Motor neuron (in vitro differentiated cells): ENCODE measurements around the gene FARS2. TPM values are rescaled to one million over a fixed set of nuclear protein-coding genes. Genes with fewer than 3 reads are reported as not detected.
"Not testable (repeated sequence)": the region's sequence is repeated elsewhere in the genome, so short reads cannot be mapped to it uniquely, and the experiment has no call there.

Experiments
- ATAC-seq, 8 experiments: fragments of 200-7000 bp; cut with Tn5 transposase; replicated peaks in 6 of 8; 2 replicates each; pipeline ENCODE4 v1.8.0; 2021; ENCODE audit warnings: mild to moderate bottlenecking in 8 of 8, moderate library complexity in 8 of 8
- H3K27ac ChIP-seq, 2 donors: fragments of 250-450 bp; sonication (Bioruptor Pico); 2 replicates each; pipeline ENCODE4 v1.9.0; 2021; ENCODE audit warnings: antibody characterized with exemption in 2 of 2, mild to moderate bottlenecking in 2 of 2, moderate library complexity in 1 of 2
- H3K4me1 ChIP-seq, 2 donors: fragments of 250-450 bp; sonication (Bioruptor Pico); replicated peaks in 1 of 2; 2 replicates each; pipeline ENCODE4 v1.6.1; 2021; ENCODE audit warnings: antibody characterized with exemption in 2 of 2, mild to moderate bottlenecking in 2 of 2, moderate library complexity in 1 of 2
- H3K4me3 ChIP-seq, 5 donors: fragments of 250-450 bp; sonication (Bioruptor Pico); 2 replicates each; pipeline ENCODE4 v1.9.0; 2021; ENCODE audit warnings: antibody characterized with exemption in 5 of 5, mild to moderate bottlenecking in 5 of 5, moderate library complexity in 4 of 5
- WGBS, 10 experiments: fragments of 450-650 bp; shearing (Covaris generic); methylation state at CpG; one replicate each; pipeline ENCODE4 v1.0.0; 2022; 5-methylcytosine and 5-hydroxymethylcytosine counted together
- in situ Hi-C, 9 experiments: fragments of 400-800 bp; cut with MboI; loops; one replicate each; pipeline ENCODE4 v1.15.0; 2021; ENCODE audit warnings: low sequenced_read_pairs in 9 of 9, low pct_unique_long_range_greater_than_20kb in 2 of 9; ENCODE audit not compliant: unreplicated experiment in 9 of 9
- total RNA-seq, 8 experiments: library from RNA; unstranded; fragments of 300-600 nt; gene quantifications; 2 replicates each; pipeline versions ENCODE4 v1.2.3 to v1.2.4, GENCODE V29; 2022

FARS2 gene
- total RNA-seq, 8 experiments from 2014 or later: 10.9 to 24.1 (median 15.6) TPM

GRCh38 chr6:5652406-5653137 is 391.3 kb downstream of the FARS2 start:
- no peak for ATAC-seq
- 88 to 100% (median 97%) methylated on average over 3 to 12 of the region's 17 CpGs; no CpG with 5 or more reads in 1 of the 10 experiments for WGBS, 10 experiments
- H3K4me3 ChIP-seq: no peak overlapping the region
- no peak overlapping the region for H3K27ac ChIP-seq
- H3K4me1 ChIP-seq: no peaks in the 10 kb centered on the region
- in situ Hi-C loops: no loop called here

- Histone ChIP-seq H3K27ac (no peak overlapping the region), H3K4me3 (no peak overlapping the region), H3K4me1 (peaks cover 1 to 3% of the 10 kb centered on the region in 2 donors)
- in situ Hi-C loops: no loop called here
- WGBS, 10 experiments: 80 to 100% (median 89%) methylated on average over 1 to 4 of the region's 5 CpGs; no CpG with 5 or more reads in 5 of the 10 experiments
- no peak for ATAC-seq
Measured at GRCh38 chr6:5653801-5654200, 392.5 kb downstream of the FARS2 start.

GRCh38 chr6:5656226-5656625 is 394.9 kb downstream of the FARS2 start:
- no peak for ATAC-seq
- Histone ChIP-seq H3K4me3 (no peak overlapping the region), H3K27ac (no peak overlapping the region), H3K4me1 (peaks cover 10 to 15% of the 10 kb centered on the region in 2 donors)
- in situ Hi-C loops: no loop called here
- WGBS, 10 experiments: 100% methylated on average over 1 to 3 of the region's 3 CpGs; no CpG with 5 or more reads in 6 of the 10 experiments

- H3K4me3 ChIP-seq, ATAC-seq, in situ Hi-C loops, H3K27ac ChIP-seq: not testable (repeated sequence)
- 83 to 100% (median 100%) methylated on average over 1 to 3 of the region's 6 CpGs; no CpG with 5 or more reads in 4 of the 10 experiments for WGBS, 10 experiments
- peaks cover 10 to 15% of the 10 kb centered on the region in 2 donors for H3K4me1 ChIP-seq
Measured at GRCh38 chr6:5656695-5657094, 395.4 kb downstream of the FARS2 start.

GRCh38 chr6:5657684-5658430 is 396.5 kb downstream of the FARS2 start:
- 47 to 100% (median 97%) methylated on average over 2 to 9 of the region's 9 CpGs for WGBS, 10 experiments
- Histone ChIP-seq H3K4me1 (peaks cover 10 to 15% of the 10 kb centered on the region in 2 donors), H3K4me3 (no peak overlapping the region), H3K27ac (no peak overlapping the region)
- in situ Hi-C loops: no loop called here
- no peak for ATAC-seq

GRCh38 chr6:5659467-5659866 is 398.2 kb downstream of the FARS2 start:
- in situ Hi-C loops: no loop called here
- ATAC-seq: peak in 1 of 8 experiments; percentile 33

GRCh38 chr6:5660772-5661171 is 399.5 kb downstream of the FARS2 start:
- in situ Hi-C loops: no loop called here
- 42 to 93% (median 66%) methylated on average over 2 to 5 of the region's 5 CpGs; no CpG with 5 or more reads in 1 of the 10 experiments for WGBS, 10 experiments
- H3K27ac ChIP-seq: no peak overlapping the region
- H3K4me1 ChIP-seq: peaks cover 19 to 21% of the 10 kb centered on the region in 2 donors
- H3K4me3 ChIP-seq: no peak overlapping the region
- no peak for ATAC-seq

More at GRCh38 chr6:5659467-5659866, 398.2 kb downstream of the FARS2 start:
- Histone ChIP-seq H3K27ac (no peak overlapping the region), H3K4me3 (no peak overlapping the region), H3K4me1 (peaks cover 19 to 21% of the 10 kb centered on the region in 2 donors)

- Histone ChIP-seq H3K4me1 (peaks cover 19 to 21% of the 10 kb centered on the region in 2 donors), H3K27ac (no peak overlapping the region), H3K4me3 (no peak overlapping the region)
- no peak for ATAC-seq
- 60 to 100% (median 80%) methylated on average over 1 to 3 of the region's 3 CpGs; no CpG with 5 or more reads in 1 of the 10 experiments for WGBS, 10 experiments
- in situ Hi-C loops: no loop called here
Measured at GRCh38 chr6:5662797-5663196, 401.5 kb downstream of the FARS2 start.

- WGBS, 10 experiments: 46 to 96% (median 73%) methylated on average over 2 to 4 of the region's 4 CpGs
- Histone ChIP-seq H3K4me3 (no peak overlapping the region), H3K4me1 (peaks cover 19 to 21% of the 10 kb centered on the region in 2 donors), H3K27ac (peak overlapping the region in 1 of 2 donors; percentile 44)
- peak in 5 of 8 experiments; percentile 36 to 80 (median 55) for ATAC-seq
- in situ Hi-C loops: no loop called here
Measured at GRCh38 chr6:5663259-5663658, 401.9 kb downstream of the FARS2 start.

GRCh38 chr6:5663739-5664138 is 402.4 kb downstream of the FARS2 start:
- in situ Hi-C loops: no loop called here
- ATAC-seq: no peak
- no peak overlapping the region for H3K4me3 ChIP-seq
- peak overlapping the region in 1 of 2 donors; percentile 44 for H3K27ac ChIP-seq
- WGBS, 10 experiments: 80 to 100% (median 95%) methylated on average over 1 to 2 of the region's 2 CpGs; no CpG with 5 or more reads in 6 of the 10 experiments
- H3K4me1 ChIP-seq: peaks cover 18% of the 10 kb centered on the region in 2 donors

- H3K4me3 ChIP-seq: no peak overlapping the region
- WGBS, 10 experiments: 74 to 100% (median 86%) methylated on average over 1 to 3 of the region's 3 CpGs; no CpG with 5 or more reads in 4 of the 10 experiments
- ATAC-seq: peak in 2 of 8 experiments; percentile 25 to 55
- peaks cover 14% of the 10 kb centered on the region in 2 donors for H3K4me1 ChIP-seq
- no peak overlapping the region for H3K27ac ChIP-seq
- in situ Hi-C loops: no loop called here
Measured at GRCh38 chr6:5664149-5664548, 402.8 kb downstream of the FARS2 start.

GRCh38 chr6:5665173-5665572 is 403.9 kb downstream of the FARS2 start:
- no peak overlapping the region for H3K4me3 ChIP-seq
- H3K4me1 ChIP-seq: peaks cover 8 to 10% of the 10 kb centered on the region in 2 donors
- H3K27ac ChIP-seq: no peak overlapping the region
- ATAC-seq: peak in 1 of 8 experiments; percentile 29
- in situ Hi-C loops: no loop called here
- 52 to 100% (median 82%) methylated on average over 1 to 6 of the region's 8 CpGs; no CpG with 5 or more reads in 2 of the 10 experiments for WGBS, 10 experiments

- Histone ChIP-seq H3K27ac (no peak overlapping the region), H3K4me1 (peaks cover 12 to 13% of the 10 kb centered on the region in 2 donors), H3K4me3 (no peak overlapping the region)
- ATAC-seq: no peak
- 75 to 100% (median 90%) methylated on average over 1 to 2 of the region's 2 CpGs; no CpG with 5 or more reads in 3 of the 10 experiments for WGBS, 10 experiments
- in situ Hi-C loops: no loop called here
Measured at GRCh38 chr6:5665667-5666066, 404.4 kb downstream of the FARS2 start.
